ENCODE data around the gene TLR9.
"Not testable (repeated sequence)": the region's sequence is repeated elsewhere in the genome, so short reads cannot be mapped to it uniquely, and the experiment has no call there.

The TLR9 gene

DNA sequence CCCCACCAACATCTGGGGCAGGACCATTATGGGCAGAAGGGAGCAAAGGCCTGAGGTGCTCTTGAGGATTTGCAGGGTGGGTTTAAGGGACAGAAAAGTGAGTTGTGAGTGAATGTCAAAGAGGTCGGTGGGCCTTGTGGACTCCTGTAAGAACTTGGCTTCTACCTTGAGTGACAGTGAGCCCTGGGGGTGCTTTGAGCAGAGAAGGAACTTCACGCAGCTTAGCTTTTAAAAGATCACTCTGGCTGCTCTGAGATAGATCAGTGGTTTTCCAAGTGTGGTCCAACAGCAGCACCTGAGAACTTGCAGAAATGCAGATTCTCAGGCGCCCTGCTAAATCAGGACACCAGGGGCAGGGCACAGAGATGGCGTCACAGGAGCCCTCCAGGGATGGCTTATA is 42.8 kb downstream of the TLR9 start:
- no peak for DNase-seq (ENCODE audit: low spot score)
- Histone ChIP-seq H3K27ac (no peak overlapping the region), H3K4me3 (no peak overlapping the region)
- no peak for TF ChIP-seq CTCF (IDR thresholded peaks at IDR 0.05)

DNA sequence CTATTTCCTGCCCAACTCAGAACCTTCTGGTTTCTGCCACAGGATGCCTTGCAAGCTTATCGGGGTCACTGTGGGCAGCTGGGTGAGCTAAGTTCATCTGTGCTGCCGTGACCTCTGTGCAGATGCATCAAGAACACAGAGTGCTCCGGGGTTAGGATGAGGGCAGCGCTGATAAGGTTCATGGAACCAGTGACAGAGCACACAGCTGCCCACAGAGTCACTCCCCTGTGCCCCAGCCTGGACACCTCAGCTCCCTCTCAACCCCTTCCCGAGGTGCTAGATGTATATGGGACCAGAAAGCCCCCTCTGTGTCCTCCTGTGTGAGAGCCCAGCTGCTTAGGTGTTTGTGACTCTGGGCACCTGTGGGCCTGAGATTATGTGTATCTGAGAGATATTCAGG is 43.2 kb downstream of the TLR9 start:
- H3K4me3 ChIP-seq: no peak overlapping the region
- no peak for TF ChIP-seq CTCF (IDR thresholded peaks at IDR 0.05)
- no peak for DNase-seq (ENCODE audit: low spot score)
- no peak overlapping the region for H3K27ac ChIP-seq

GRCh38 chr3:52181543-52181942 is 43.9 kb downstream of the TLR9 start:
- no peak for TF ChIP-seq CTCF (IDR thresholded peaks at IDR 0.05)
- Histone ChIP-seq H3K4me3 (no peak overlapping the region), H3K27ac (no peak overlapping the region)
- DNase-seq (ENCODE audit: low spot score): no peak

GRCh38 chr3:52178537-52178936 is 46.9 kb downstream of the TLR9 start:
- no peak for TF ChIP-seq CTCF (IDR thresholded peaks at IDR 0.05)
- Histone ChIP-seq H3K27ac (no peak overlapping the region), H3K4me3 (no peak overlapping the region)
- DNase-seq (ENCODE audit: low spot score): no peak

DNA sequence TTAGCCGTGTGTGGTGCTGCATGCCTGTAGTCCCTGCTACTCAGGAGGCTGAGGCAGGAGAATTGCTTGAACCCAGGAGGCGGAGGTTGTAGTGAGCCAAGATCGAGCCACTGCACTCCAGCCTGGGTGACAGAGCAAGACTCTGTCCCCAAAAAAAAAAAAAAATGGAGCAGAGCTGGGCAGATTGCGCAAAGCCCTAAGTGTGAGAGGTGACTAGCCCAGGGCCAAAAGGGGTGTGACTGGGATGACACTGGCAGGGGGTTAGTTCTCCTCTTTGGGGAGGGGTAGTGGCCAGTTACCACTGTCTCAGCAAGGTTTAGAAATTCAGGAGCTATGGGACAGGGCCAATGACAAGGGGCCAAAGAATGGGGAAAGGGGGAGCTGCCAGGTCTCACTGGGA is 47.3 kb downstream of the TLR9 start:
- H3K27ac ChIP-seq; DNase-seq (ENCODE audit: low spot score); H3K4me3 ChIP-seq: not testable (repeated sequence)

DNA sequence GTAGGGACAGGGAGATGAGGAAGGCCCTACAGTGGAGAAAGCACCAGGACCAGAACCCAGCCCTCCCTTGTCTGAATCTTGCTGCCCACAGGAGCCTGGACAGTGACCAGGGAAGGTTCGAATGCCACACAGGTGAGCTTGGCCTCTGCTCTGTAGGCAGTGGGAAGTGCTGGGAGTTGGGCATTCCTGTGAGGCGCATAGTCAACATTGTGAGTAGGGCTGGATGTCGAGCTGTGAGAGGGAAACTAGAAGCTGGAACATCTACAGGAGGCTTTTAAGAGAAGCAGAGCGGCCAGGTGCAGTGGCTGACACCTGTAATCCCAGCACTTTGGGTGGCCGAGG is 47.8 kb downstream of the TLR9 start:
- no peak overlapping the region for H3K4me3 ChIP-seq

DNA sequence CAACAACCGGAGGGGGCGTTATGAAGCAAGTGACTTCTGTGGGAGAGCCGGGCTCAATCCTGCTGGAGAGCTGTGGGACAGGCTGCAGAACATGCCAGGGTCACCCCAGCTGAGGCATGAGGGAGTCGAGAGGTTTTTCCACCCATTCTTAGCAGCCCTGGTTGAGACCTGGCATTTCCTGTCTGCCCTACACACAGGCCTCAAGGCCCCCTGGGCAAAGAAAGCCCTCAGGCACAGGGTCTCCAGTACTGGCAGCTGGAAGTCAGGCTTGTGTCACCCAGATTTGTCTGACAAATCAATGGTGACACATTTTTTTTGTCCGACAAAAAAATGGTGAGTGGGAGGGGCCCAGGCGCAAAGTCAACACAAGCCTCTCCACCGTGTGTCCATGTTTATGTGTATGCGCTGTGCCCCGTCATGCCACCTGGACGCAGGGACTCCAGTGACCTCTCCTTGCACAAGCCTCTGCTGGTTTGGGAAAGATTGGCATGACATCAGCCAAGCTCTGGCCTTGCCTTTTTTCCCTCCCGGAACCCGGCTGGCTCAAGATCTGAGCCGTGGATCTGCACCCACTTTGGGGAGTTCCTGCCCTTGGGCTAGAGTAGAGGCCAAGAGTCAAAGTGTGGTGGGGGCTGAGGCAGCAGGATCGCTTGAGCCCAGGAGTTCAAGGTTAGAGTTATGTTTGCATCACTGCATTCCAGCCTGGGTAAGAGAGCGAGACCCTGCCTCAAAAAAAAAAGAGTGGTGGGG is 48.3 kb downstream of the TLR9 start:
- DNase-seq (ENCODE audit: low spot score): no peak
- TF ChIP-seq CTCF (IDR thresholded peaks at IDR 0.05): no peak
- H3K27ac ChIP-seq: no peak overlapping the region
- H3K4me3 ChIP-seq: no peak overlapping the region

More for the DNA sequence above, 47.8 kb downstream of the TLR9 start:
- no peak for DNase-seq (ENCODE audit: low spot score)
- H3K27ac ChIP-seq: no peak overlapping the region
- no peak for TF ChIP-seq CTCF (IDR thresholded peaks at IDR 0.05)
